ENCODE data around the gene VWA2. TPM values are rescaled to one million over a fixed set of nuclear protein-coding genes. Genes with fewer than 3 reads are reported as not detected.

VWA2 gene
- polyA plus RNA-seq, 1 donor from 2014 or later = not detected

DNA sequence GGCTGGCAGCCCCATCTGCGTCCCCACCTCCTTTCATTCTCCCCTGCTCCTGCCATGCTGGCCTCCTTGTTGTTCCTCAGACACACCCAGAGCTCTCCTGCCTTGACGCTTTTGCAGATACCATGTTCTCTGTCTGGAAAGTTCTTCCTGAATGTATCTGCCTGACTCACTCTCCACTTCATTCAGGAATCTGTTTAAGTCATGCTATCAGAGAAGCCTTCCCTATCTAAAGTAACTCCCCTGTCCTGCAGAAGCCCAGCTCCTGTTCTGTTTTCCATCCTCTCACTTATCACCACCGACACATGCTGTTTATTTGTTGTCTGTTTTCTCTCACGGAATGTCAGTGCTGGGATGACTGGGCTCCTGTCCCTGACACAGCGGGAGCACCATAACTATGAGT lies 83.3 kb downstream of the VWA2 start:
- no peak for TF ChIP-seq TAF1 (IDR thresholded peaks at IDR 0.05; ENCODE audit: low read depth)
- Histone ChIP-seq H3K4me2 (ENCODE audit: low read length) (no peak overlapping the region), H3K9ac (ENCODE audit: low read length) (no peak overlapping the region)

DNA sequence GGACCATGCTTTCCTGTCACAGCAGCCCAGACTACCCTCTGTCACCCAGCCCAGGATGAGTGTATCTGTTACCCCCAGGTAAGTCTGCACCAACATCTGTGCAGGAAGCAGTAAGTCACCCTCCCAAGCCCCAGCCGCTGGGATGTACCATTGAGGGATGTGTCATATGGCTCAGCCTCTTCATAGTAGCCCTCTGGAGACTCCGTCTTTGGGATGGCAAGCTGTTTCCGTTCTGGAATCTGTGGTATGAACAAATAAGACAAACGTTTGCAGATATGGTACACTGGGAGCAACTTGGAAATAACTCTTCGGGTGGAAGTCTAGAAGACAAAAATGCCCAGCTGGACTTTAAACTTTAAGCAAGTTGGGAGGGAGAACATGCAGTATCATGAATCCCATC lies 84.0 kb downstream of the VWA2 start:
- H3K9me2 ChIP-seq (ENCODE audit: insufficient read depth, low read length) = no peaks in the 10 kb centered on the region
- H3K27ac ChIP-seq (ENCODE audit: low read length) = no peak overlapping the region
- H3K9ac ChIP-seq (ENCODE audit: low read length) = no peak overlapping the region
- TF ChIP-seq RAD21 (conservative IDR thresholded peaks at IDR 0.05) (no peak), SMC3 (conservative IDR thresholded peaks at IDR 0.05; ENCODE audit: poor library complexity) (no peak), EZH2 (IDR thresholded peaks at IDR 0.05; ENCODE audit: borderline replicate concordance, insufficient read depth, low read length, poor library complexity, severe bottlenecking) (no peak), EP300 (conservative IDR thresholded peaks at IDR 0.05; ENCODE audit: poor library complexity, severe bottlenecking) (no peak), REST (IDR thresholded peaks at IDR 0.05; ENCODE audit: borderline replicate concordance) (no peak), POLR2AphosphoS5 (IDR thresholded peaks at IDR 0.05) (no peak), CTCF (IDR thresholded peaks at IDR 0.05; ENCODE audit: poor library complexity, severe bottlenecking) (no peak), TAF1 (IDR thresholded peaks at IDR 0.05; ENCODE audit: low read depth) (no peak), MXI1 (conservative IDR thresholded peaks at IDR 0.05; ENCODE audit: poor library complexity, severe bottlenecking) (no peak)
- H3F3A ChIP-seq (ENCODE audit: insufficient read depth, low read length, poor library complexity, severe bottlenecking) = no peaks in the 10 kb centered on the region
- H2AFZ ChIP-seq (ENCODE audit: low read depth, low read length) = no peak overlapping the region
- no peaks in the 10 kb centered on the region for H3K27me3 ChIP-seq (ENCODE audit: insufficient read depth, low read depth, low read length)
- no peak overlapping the region for H3K4me3 ChIP-seq (ENCODE audit: low read length)
- H3K79me2 ChIP-seq (replicated peaks; ENCODE audit: insufficient read depth, low read length) = no peaks in the 10 kb centered on the region
- H3K9me3 ChIP-seq (ENCODE audit: low read length) = no peaks in the 10 kb centered on the region
- no peaks in the 10 kb centered on the region for H3K36me3 ChIP-seq (ENCODE audit: insufficient read depth, low read length)
- no peaks in the 10 kb centered on the region for H4K20me1 ChIP-seq (ENCODE audit: insufficient read depth)
- no peak overlapping the region for H3K4me2 ChIP-seq (ENCODE audit: low read length)

More for the DNA sequence above, 83.3 kb downstream of the VWA2 start:
- Histone ChIP-seq H3K4me3 (ENCODE audit: low read length) (no peak overlapping the region), H3K79me2 (replicated peaks; ENCODE audit: insufficient read depth, low read length) (no peaks in the 10 kb centered on the region), H3K36me3 (ENCODE audit: insufficient read depth, low read length) (no peaks in the 10 kb centered on the region), H3K9me2 (ENCODE audit: insufficient read depth, low read length) (no peaks in the 10 kb centered on the region), H3K27ac (ENCODE audit: low read length) (no peak overlapping the region), H3K9me3 (ENCODE audit: low read length) (no peaks in the 10 kb centered on the region), H3K27me3 (ENCODE audit: insufficient read depth, low read depth, low read length) (no peaks in the 10 kb centered on the region), H2AFZ (ENCODE audit: low read depth, low read length) (no peak overlapping the region), H4K20me1 (ENCODE audit: insufficient read depth) (no peaks in the 10 kb centered on the region), H3F3A (ENCODE audit: insufficient read depth, low read length, poor library complexity, severe bottlenecking) (no peaks in the 10 kb centered on the region)

GRCh38 chr10:114326795-114327194 lies 87.7 kb downstream of the VWA2 start:
- H3K79me2 ChIP-seq (replicated peaks; ENCODE audit: insufficient read depth, low read length) = no peaks in the 10 kb centered on the region
- H3K9ac ChIP-seq (ENCODE audit: low read length) = no peak overlapping the region
- H3K27ac ChIP-seq (ENCODE audit: low read length) = no peak overlapping the region
- no peak overlapping the region for H2AFZ ChIP-seq (ENCODE audit: low read depth, low read length)
- no peaks in the 10 kb centered on the region for H4K20me1 ChIP-seq (ENCODE audit: insufficient read depth)
- H3F3A ChIP-seq (ENCODE audit: insufficient read depth, low read length, poor library complexity, severe bottlenecking) = no peaks in the 10 kb centered on the region
- no peak overlapping the region for H3K4me2 ChIP-seq (ENCODE audit: low read length)
- TF ChIP-seq MXI1 (conservative IDR thresholded peaks at IDR 0.05; ENCODE audit: poor library complexity, severe bottlenecking) (no peak), EZH2 (IDR thresholded peaks at IDR 0.05; ENCODE audit: borderline replicate concordance, insufficient read depth, low read length, poor library complexity, severe bottlenecking) (no peak), EP300 (conservative IDR thresholded peaks at IDR 0.05; ENCODE audit: poor library complexity, severe bottlenecking) (no peak), POLR2AphosphoS5 (IDR thresholded peaks at IDR 0.05) (no peak), RAD21 (conservative IDR thresholded peaks at IDR 0.05) (no peak), CTCF (IDR thresholded peaks at IDR 0.05; ENCODE audit: poor library complexity, severe bottlenecking) (no peak), TAF1 (IDR thresholded peaks at IDR 0.05; ENCODE audit: low read depth) (no peak), REST (IDR thresholded peaks at IDR 0.05; ENCODE audit: borderline replicate concordance) (no peak), SMC3 (conservative IDR thresholded peaks at IDR 0.05; ENCODE audit: poor library complexity) (no peak)
- no peaks in the 10 kb centered on the region for H3K9me3 ChIP-seq (ENCODE audit: low read length)
- H3K36me3 ChIP-seq (ENCODE audit: insufficient read depth, low read length) = no peaks in the 10 kb centered on the region
- H3K4me3 ChIP-seq (ENCODE audit: low read length) = no peak overlapping the region
- no peaks in the 10 kb centered on the region for H3K9me2 ChIP-seq (ENCODE audit: insufficient read depth, low read length)
- H3K27me3 ChIP-seq (ENCODE audit: insufficient read depth, low read depth, low read length) = no peaks in the 10 kb centered on the region

Measured in neural cell (in vitro differentiated cells).